CD4-positive, alpha-beta T cell (primary cell): ENCODE measurements around the gene ATP13A3. TPM values are rescaled to one million over a fixed set of nuclear protein-coding genes. Genes with fewer than 3 reads are reported as not detected.

Experiments
- ATAC-seq: fragments of 200-7000 bp; cut with Tn5 transposase; one replicate; pipeline ENCODE4 v1.10.0; 2022; ENCODE audit warnings: mild to moderate bottlenecking; ENCODE audit not compliant: poor library complexity
- CTCF ChIA-PET: fragments of 350-600 bp; sonication (Branson Sonifier 250); formaldehyde crosslinking; loops from one replicate; lab custom pipeline; 2021; ENCODE audit warnings: antibody characterized with exemption, inconsistent platforms; lab: Charles Lee
- POLR2A ChIA-PET: fragments of 350-600 bp; sonication (Branson Sonifier 250); formaldehyde crosslinking; loops from one replicate; lab custom pipeline; 2021; ENCODE audit warnings: antibody characterized with exemption, inconsistent platforms; lab: Charles Lee
- DNase-seq, 14 experiments: peaks; one replicate each; pipeline ENCODE4 v3.0.0-alpha.2; 2013 to 2020; ENCODE audit warnings: mixed read lengths in 2 of 14
- H3K27ac ChIP-seq, 2 donors: one replicate each; pipeline versions ENCODE4 v1.5.1 to v1.7.0; 2013; ENCODE audit warnings: low read length in 2 of 2, low read depth in 1 of 2, mild to moderate bottlenecking in 1 of 2
- H3K27me3 ChIP-seq, 2 experiments: 1 replicate in 1 of 2; 2 replicates in 1 of 2; pipeline versions ENCODE4 v1.6.1 to v1.7.0; 2013; ENCODE audit warnings: low read length in 2 of 2, control low read depth in 1 of 2, mild to moderate bottlenecking in 1 of 2, moderate library complexity in 1 of 2; ENCODE audit not compliant: insufficient read depth in 2 of 2, control insufficient read depth in 1 of 2
- H3K36me3 ChIP-seq: one replicate; pipeline ENCODE4 v1.6.1; 2013; ENCODE audit warnings: low read length, control low read depth; ENCODE audit not compliant: insufficient read depth
- H3K4me1 ChIP-seq: one replicate; pipeline ENCODE4 v1.6.1; 2013; ENCODE audit warnings: low read length, control low read depth; ENCODE audit not compliant: insufficient read depth
- H3K4me3 ChIP-seq: one replicate; pipeline ENCODE4 v1.5.1; 2013; ENCODE audit warnings: mild to moderate bottlenecking, low read length, moderate library complexity
- H3K9me3 ChIP-seq, 2 experiments: 1 replicate in 1 of 2; 2 replicates in 1 of 2; pipeline versions ENCODE4 v1.6.1 to v1.7.0; 2013; ENCODE audit warnings: low read length in 2 of 2, mild to moderate bottlenecking in 2 of 2, control low read depth in 1 of 2, moderate library complexity in 1 of 2; ENCODE audit not compliant: control insufficient read depth in 1 of 2, insufficient read depth in 1 of 2
- H3K27ac Mint-ChIP-seq: one replicate; pipeline ENCODE4 v1.8.0; 2020; ENCODE audit warnings: mixed read lengths
- H3K27me3 Mint-ChIP-seq: one replicate; pipeline ENCODE4 v1.8.0; 2021; ENCODE audit warnings: mixed read lengths
- H3K36me3 Mint-ChIP-seq: one replicate; pipeline ENCODE4 v1.8.0; 2021; ENCODE audit warnings: low read depth, mixed read lengths
- H3K4me1 Mint-ChIP-seq: one replicate; pipeline ENCODE4 v1.8.0; 2021; ENCODE audit warnings: low read depth, mixed read lengths
- H3K4me3 Mint-ChIP-seq: one replicate; pipeline ENCODE4 v1.8.0; 2020; ENCODE audit warnings: mild to moderate bottlenecking, mixed read lengths
- H3K9me3 Mint-ChIP-seq: one replicate; pipeline ENCODE4 v1.8.0; 2020; ENCODE audit warnings: mixed read lengths
- CTCF ChIP-seq: fragments of 200-600 bp; IDR thresholded peaks from one replicate; pipeline ENCODE4 v1.8.0; 2022; ENCODE audit warnings: antibody characterized with exemption, mild to moderate bottlenecking
- intact Hi-C, 2 experiments: fragments of 100-400 bp; cut with DNase I in 1 of 2; cut with micrococcal nuclease in 1 of 2; formaldehyde crosslinking; loops; one replicate each; pipeline versions ENCODE4 v1.15.1 to v1.9.0; 2023 to 2025; cut with DNase I, micrococcal nuclease
- total RNA-seq, 174 experiments: library from RNA in 2 of 174; stranded (reverse) in 2 of 174; gene quantifications; one replicate each; pipeline ENCODE4 v1.2.3 and lab custom pipeline; 2021 to 2026

The ATP13A3 gene
- total RNA-seq, 2 experiments from 2014 or later: 46.5 to 52.7 TPM

GRCh38 chr3:194470615-194471014 lies 16.2 kb downstream of the ATP13A3 start:
- H3K4me3 Mint-ChIP-seq: no peak overlapping the region
- intact Hi-C loops: loop anchor here in 1 of 2 experiments (5.0 kb wide), 1 partner anchor 42 kb away; no protein-coding TSS in a partner anchor
- no peak overlapping the region for H3K27ac ChIP-seq
- H3K4me1 Mint-ChIP-seq: peaks cover 24% of the 10 kb centered on the region
- H3K27me3 ChIP-seq: no peaks in the 10 kb centered on the region
- no peaks in the 10 kb centered on the region for H3K27me3 Mint-ChIP-seq
- peaks cover 6% of the 10 kb centered on the region for H3K4me1 ChIP-seq
- no peak for DNase-seq
- no peaks in the 10 kb centered on the region for H3K36me3 Mint-ChIP-seq
- H3K4me3 ChIP-seq: no peak overlapping the region
- CTCF ChIA-PET: interaction anchor here (1.7 to 1.8 kb wide), 2 partner anchors 103 to 124 kb away, joined by 4 read pairs; no protein-coding TSS in a partner anchor
- POLR2A ChIA-PET: interaction anchor here (1.1 to 1.6 kb wide), 2 partner anchors 103 to 124 kb away, joined by 3 to 4 read pairs; no protein-coding TSS in a partner anchor
- no peaks in the 10 kb centered on the region for H3K36me3 ChIP-seq
- ATAC-seq: no peak
- no peaks in the 10 kb centered on the region for H3K9me3 Mint-ChIP-seq
- H3K27ac Mint-ChIP-seq: no peak overlapping the region
- no peaks in the 10 kb centered on the region for H3K9me3 ChIP-seq
- no peak for TF ChIP-seq CTCF

- Mint-ChIP-seq H3K27ac (no peak overlapping the region), H3K36me3 (no peaks in the 10 kb centered on the region), H3K4me3 (no peak overlapping the region), H3K27me3 (no peaks in the 10 kb centered on the region), H3K9me3 (no peaks in the 10 kb centered on the region), H3K4me1 (peaks cover 24% of the 10 kb centered on the region)
- H3K27ac ChIP-seq: no peak overlapping the region
- no peak overlapping the region for H3K4me3 ChIP-seq
- H3K4me1 ChIP-seq: peaks cover 9% of the 10 kb centered on the region
- POLR2A ChIA-PET: interaction anchor here (1.1 to 1.6 kb wide), 2 partner anchors 104 to 124 kb away, joined by 3 to 4 read pairs; no protein-coding TSS in a partner anchor
- no peaks in the 10 kb centered on the region for H3K27me3 ChIP-seq
- no peaks in the 10 kb centered on the region for H3K9me3 ChIP-seq
- CTCF ChIA-PET: interaction anchor here (1.8 kb wide), 1 partner anchor 104 kb away, joined by 4 read pairs; no protein-coding TSS in a partner anchor
- ATAC-seq (no peak), DNase-seq (no peak)
- intact Hi-C loops: loop anchor here in 1 of 2 experiments (5.0 kb wide), 1 partner anchor 42 kb away; no protein-coding TSS in a partner anchor
- TF ChIP-seq CTCF: no peak
- no peaks in the 10 kb centered on the region for H3K36me3 ChIP-seq
Observed at GRCh38 chr3:194469977-194470376, 16.8 kb downstream of the ATP13A3 start.

GRCh38 chr3:194468086-194468485 lies 18.7 kb downstream of the ATP13A3 start:
- no peak overlapping the region for H3K4me3 ChIP-seq
- peaks cover 9% of the 10 kb centered on the region for H3K4me1 ChIP-seq
- ATAC-seq: no peak
- ChIA-PET CTCF (interaction anchor here (0.6 to 1.4 kb wide), 4 partner anchors 30 to 126 kb away, joined by 3 to 4 read pairs (median 4); no protein-coding TSS in a partner anchor), POLR2A (interaction anchor here (0.7 kb wide), 1 partner anchor 175 kb away, joined by 3 read pairs; no protein-coding TSS in a partner anchor)
- Mint-ChIP-seq H3K9me3 (no peaks in the 10 kb centered on the region), H3K4me1 (peaks cover 20% of the 10 kb centered on the region), H3K27ac (no peak overlapping the region), H3K4me3 (no peak overlapping the region), H3K36me3 (no peaks in the 10 kb centered on the region), H3K27me3 (no peaks in the 10 kb centered on the region)
- H3K9me3 ChIP-seq: no peaks in the 10 kb centered on the region
- intact Hi-C loops: no loop called here
- TF ChIP-seq CTCF: no peak
- no peak for DNase-seq
- no peaks in the 10 kb centered on the region for H3K36me3 ChIP-seq
- H3K27ac ChIP-seq: no peak overlapping the region
- no peaks in the 10 kb centered on the region for H3K27me3 ChIP-seq
